Measurements from ENCODE around the gene MIGA1. TPM values are rescaled to one million over a fixed set of nuclear protein-coding genes. Genes with fewer than 3 reads are reported as not detected.
"Not testable (repeated sequence)": the region's sequence is repeated elsewhere in the genome, so short reads cannot be mapped to it uniquely, and the experiment has no call there.

MIGA1 gene
- total RNA-seq: 10 to 100 TPM; 11.1 to 13.9 TPM
- long read RNA-seq, full-length matches to known transcripts: 2 of 9 reads
- long read RNA-seq, partial matches to known transcripts: 0 of 9 reads
- long read RNA-seq, other reads (novel, unspliced or antisense): 7 of 9 reads

GRCh38 chr1:77779529-77780281, at the start of gene MIGA1:
MIGA1 (plus strand) TSS chr1:77779649; CDS start chr1:77783253, 3,604 bp downstream.
- ATAC-seq (peak; percentile 99 to 100), DNase-seq (peak; percentile 91)
- intact Hi-C loops (cut with DNase I): no loop called here

GRCh38 chr1:77732090-77732489, 47.4 kb upstream of the MIGA1 start:
- intact Hi-C loops (cut with DNase I): no loop called here
- DNase-seq: no peak
- no peak for ATAC-seq

- DNase-seq: no peak
- no peak for ATAC-seq
- intact Hi-C loops (cut with DNase I): no loop called here
These were observed 40.2 kb upstream of the MIGA1 start for GRCh38 chr1:77739235-77739634.

- intact Hi-C loops (cut with DNase I): no loop called here
- DNase-seq (no peak), ATAC-seq (no peak)
These were observed 38.1 kb upstream of the MIGA1 start for GRCh38 chr1:77741316-77741715.

- ATAC-seq: peak in 1 of 2 donors; percentile 23
- DNase-seq: no peak
- intact Hi-C loops (cut with DNase I): no loop called here
These were observed 37.4 kb upstream of the MIGA1 start for GRCh38 chr1:77742011-77742555.

- no peak for ATAC-seq
- intact Hi-C loops (cut with DNase I): no loop called here
- DNase-seq: no peak
These were observed 34.9 kb upstream of the MIGA1 start for GRCh38 chr1:77744576-77744975.

- DNase-seq; intact Hi-C loops (cut with DNase I); ATAC-seq: not testable (repeated sequence)
These were observed 30.0 kb upstream of the MIGA1 start for GRCh38 chr1:77749489-77749888.

- intact Hi-C loops (cut with DNase I): no loop called here
- DNase-seq (no peak), ATAC-seq (no peak)
These were observed 23.2 kb upstream of the MIGA1 start for GRCh38 chr1:77756052-77756754.

- ATAC-seq (no peak), DNase-seq (no peak)
These were observed 22.3 kb upstream of the MIGA1 start for GRCh38 chr1:77757066-77757584.

GRCh38 chr1:77757603-77758002, 21.8 kb upstream of the MIGA1 start:
- DNase-seq: no peak
- ATAC-seq: peak in 1 of 2 donors; percentile 23
- intact Hi-C loops (cut with DNase I): no loop called here

More at GRCh38 chr1:77757066-77757584, 22.3 kb upstream of the MIGA1 start:
- intact Hi-C loops (cut with DNase I): no loop called here

GRCh38 chr1:77759071-77760028, 20.1 kb upstream of the MIGA1 start, which contains the start of gene USP33:
USP33 (minus strand) TSS chr1:77759852; CDS start chr1:77741697, 18,155 bp downstream.
- DNase-seq: peak; percentile 92
- peak; percentile 99 for ATAC-seq
- intact Hi-C loops (cut with DNase I): no loop called here

GRCh38 chr1:77762072-77762476, 17.4 kb upstream of the MIGA1 start:
- DNase-seq (no peak), ATAC-seq (no peak)

GRCh38 chr1:77768006-77768405, 11.4 kb upstream of the MIGA1 start:
- ATAC-seq (no peak), DNase-seq (no peak)
- intact Hi-C loops (cut with DNase I): no loop called here

More at GRCh38 chr1:77762072-77762476, 17.4 kb upstream of the MIGA1 start:
- intact Hi-C loops (cut with DNase I): no loop called here

GRCh38 chr1:77776007-77776700, 3.3 kb upstream of the MIGA1 start:
- intact Hi-C loops (cut with DNase I): no loop called here
- DNase-seq: no peak
- ATAC-seq: no peak

GRCh38 chr1:77781683-77782082, 2.2 kb downstream of the MIGA1 start:
- intact Hi-C loops (cut with DNase I): no loop called here
- no peak for DNase-seq
- no peak for ATAC-seq

GRCh38 chr1:77783141-77783540, 3.7 kb downstream of the MIGA1 start:
- no peak for DNase-seq
- intact Hi-C loops (cut with DNase I): no loop called here
- no peak for ATAC-seq

GRCh38 chr1:77786093-77786741, 6.8 kb downstream of the MIGA1 start:
- ATAC-seq; DNase-seq; intact Hi-C loops (cut with DNase I): not testable (repeated sequence)
